ENCODE data around the gene TMEM266.

The TMEM266 gene

GRCh38 chr15:76070921-76071635, 11.3 kb downstream of the TMEM266 start:
- no peak for DNase-seq
- Mint-ChIP-seq H3K36me3 (ENCODE audit: low read depth) (no peaks in the 10 kb centered on the region), H3K27me3 (ENCODE audit: low read depth, poor library complexity) (peaks cover 9% of the 10 kb centered on the region), H3K4me1 (peaks cover 12% of the 10 kb centered on the region), H3K9me3 (no peaks in the 10 kb centered on the region), H3K4me3 (no peak overlapping the region), H3K27ac (peak overlapping the region; percentile 65)
- TF ChIP-seq CTCF (IDR thresholded peaks at IDR 0.05) = no peak

DNA sequence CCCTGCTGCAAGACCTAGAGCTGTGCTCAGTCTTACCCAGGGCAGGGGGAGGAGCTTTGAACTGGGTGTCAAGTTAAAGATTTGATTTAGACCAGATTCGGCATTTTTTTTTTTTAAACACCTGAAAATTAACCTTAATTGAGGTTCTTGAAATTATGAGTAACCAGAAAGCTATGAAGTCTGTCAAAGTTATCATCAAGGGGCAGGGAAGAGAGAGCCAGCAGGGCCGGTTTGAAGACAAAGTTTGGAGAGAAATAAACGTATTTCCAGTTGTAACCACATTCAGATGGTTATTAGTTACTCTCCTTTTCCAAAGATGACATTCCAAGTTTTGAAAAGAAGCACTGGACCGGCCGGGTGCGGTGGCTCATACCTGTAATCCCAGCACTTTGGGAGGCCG, 12.0 kb downstream of the TMEM266 start:
- no peak for DNase-seq
- no peak for TF ChIP-seq CTCF (IDR thresholded peaks at IDR 0.05)
- Mint-ChIP-seq H3K36me3 (ENCODE audit: low read depth) (no peaks in the 10 kb centered on the region), H3K4me3 (no peak overlapping the region), H3K4me1 (peaks cover 9% of the 10 kb centered on the region), H3K27ac (peak overlapping the region; percentile 65), H3K27me3 (ENCODE audit: low read depth, poor library complexity) (peaks cover 9% of the 10 kb centered on the region), H3K9me3 (no peaks in the 10 kb centered on the region)

GRCh38 chr15:76073554-76073953, 13.8 kb downstream of the TMEM266 start:
- H3K36me3 Mint-ChIP-seq (ENCODE audit: low read depth) = no peaks in the 10 kb centered on the region
- DNase-seq = no peak

GRCh38 chr15:76075046-76075445, 15.3 kb downstream of the TMEM266 start:
- Mint-ChIP-seq H3K27ac (no peak overlapping the region), H3K4me1 (peaks cover 9% of the 10 kb centered on the region), H3K4me3 (no peak overlapping the region), H3K27me3 (ENCODE audit: low read depth, poor library complexity) (peaks cover 1% of the 10 kb centered on the region), H3K36me3 (ENCODE audit: low read depth) (no peaks in the 10 kb centered on the region), H3K9me3 (no peaks in the 10 kb centered on the region)
- no peak for DNase-seq
- no peak for TF ChIP-seq CTCF (IDR thresholded peaks at IDR 0.05)

More at GRCh38 chr15:76073554-76073953, 13.8 kb downstream of the TMEM266 start:
- peaks cover 6% of the 10 kb centered on the region for H3K27me3 Mint-ChIP-seq (ENCODE audit: low read depth, poor library complexity)
- TF ChIP-seq CTCF (IDR thresholded peaks at IDR 0.05) = no peak
- H3K27ac Mint-ChIP-seq = no peak overlapping the region
- peaks cover 9% of the 10 kb centered on the region for H3K4me1 Mint-ChIP-seq
- H3K4me3 Mint-ChIP-seq = no peak overlapping the region
- no peaks in the 10 kb centered on the region for H3K9me3 Mint-ChIP-seq

GRCh38 chr15:76078285-76078877, 18.6 kb downstream of the TMEM266 start:
- TF ChIP-seq CTCF (IDR thresholded peaks at IDR 0.05) = no peak

GRCh38 chr15:76084256-76084655, 24.5 kb downstream of the TMEM266 start:
- Mint-ChIP-seq H3K27me3 (ENCODE audit: low read depth, poor library complexity) (no peaks in the 10 kb centered on the region), H3K4me1 (peaks cover 10% of the 10 kb centered on the region), H3K27ac (no peak overlapping the region), H3K4me3 (no peak overlapping the region), H3K36me3 (ENCODE audit: low read depth) (no peaks in the 10 kb centered on the region), H3K9me3 (no peaks in the 10 kb centered on the region)
- DNase-seq = no peak
- no peak for TF ChIP-seq CTCF (IDR thresholded peaks at IDR 0.05)

More at GRCh38 chr15:76078285-76078877, 18.6 kb downstream of the TMEM266 start:
- Mint-ChIP-seq H3K4me3 (no peak overlapping the region), H3K27ac (no peak overlapping the region), H3K27me3 (ENCODE audit: low read depth, poor library complexity) (no peaks in the 10 kb centered on the region), H3K36me3 (ENCODE audit: low read depth) (no peaks in the 10 kb centered on the region), H3K4me1 (peaks cover 7% of the 10 kb centered on the region), H3K9me3 (no peaks in the 10 kb centered on the region)
- DNase-seq = no peak

All from nephron progenitor cell (in vitro differentiated cells).